Endothelial cell of umbilical vein (primary cell): Measurements from ENCODE around the gene RBM8A.

Experiments used
- CTCF ChIP-seq, 2 donors: IDR thresholded peaks; 1 replicate in 1 of 2; 2 replicates in 1 of 2; pipeline ENCODE4 v1.5.1; 2011; ENCODE audit warnings: low read length in 2 of 2, mild to moderate bottlenecking in 2 of 2, moderate library complexity in 2 of 2, control low read depth in 1 of 2, inconsistent platforms in 1 of 2, low read depth in 1 of 2; ENCODE audit not compliant: insufficient read depth in 1 of 2; ENCODE audit errors: extremely low read depth in 1 of 2
- EZH2 ChIP-seq: IDR thresholded peaks from 2 replicates; pipeline ENCODE4 v1.6.1; 2012; ENCODE audit warnings: borderline replicate concordance, low read depth, mild to moderate bottlenecking, moderate library complexity, low read length, inconsistent platforms; ENCODE audit not compliant: severe bottlenecking
- POLR2A ChIP-seq: IDR thresholded peaks from 2 replicates; pipeline ENCODE4 v1.6.1; 2012; ENCODE audit warnings: low read depth, mild to moderate bottlenecking, control low read depth, low read length
- POLR2AphosphoS5 ChIP-seq: IDR thresholded peaks from 2 replicates; pipeline ENCODE4 v1.6.1; 2012; ENCODE audit warnings: low read depth, mild to moderate bottlenecking, control low read depth, low read length, moderate library complexity; ENCODE audit not compliant: insufficient read depth

- TF ChIP-seq POLR2AphosphoS5, result no peak
- TF ChIP-seq POLR2A, result no peak
- no peak for TF ChIP-seq CTCF (IDR thresholded peaks at IDR 0.05; ENCODE audit: extremely low read depth in 1 of 2, insufficient read depth in 1 of 2, low read depth in 1 of 2, low read length in 2 of 2)
- TF ChIP-seq EZH2, result no peak
Measured at GRCh38 chr1:145906954-145907753, 20.1 kb downstream of the RBM8A start.
